ENCODE results near the gene PLEKHA8.

The PLEKHA8 gene

GRCh38 chr7:30172451-30172850, 144.2 kb downstream of the PLEKHA8 start:
- DNase-seq (ENCODE audit: low spot score): no peak
- H3K4me3 Mint-ChIP-seq: no peak overlapping the region
- H3K9me3 Mint-ChIP-seq: no peaks in the 10 kb centered on the region
- H3K4me1 Mint-ChIP-seq (ENCODE audit: low read depth): no peaks in the 10 kb centered on the region
- peaks cover 4% of the 10 kb centered on the region for H3K27me3 Mint-ChIP-seq (ENCODE audit: low read depth)
- no peaks in the 10 kb centered on the region for H3K36me3 Mint-ChIP-seq (ENCODE audit: low read depth)
- H3K27ac Mint-ChIP-seq: no peak overlapping the region

GRCh38 chr7:30173058-30173897, 145.1 kb downstream of the PLEKHA8 start:
- no peaks in the 10 kb centered on the region for H3K9me3 Mint-ChIP-seq
- H3K4me1 Mint-ChIP-seq (ENCODE audit: low read depth): no peaks in the 10 kb centered on the region
- peaks cover 4% of the 10 kb centered on the region for H3K27me3 Mint-ChIP-seq (ENCODE audit: low read depth)
- no peak for DNase-seq (ENCODE audit: low spot score)
- no peak overlapping the region for H3K4me3 Mint-ChIP-seq
- no peak overlapping the region for H3K27ac Mint-ChIP-seq
- H3K36me3 Mint-ChIP-seq (ENCODE audit: low read depth): no peaks in the 10 kb centered on the region

- no peaks in the 10 kb centered on the region for H3K9me3 Mint-ChIP-seq
- DNase-seq (ENCODE audit: low spot score): no peak
- peaks cover 4% of the 10 kb centered on the region for H3K4me1 Mint-ChIP-seq (ENCODE audit: low read depth)
- H3K36me3 Mint-ChIP-seq (ENCODE audit: low read depth): no peaks in the 10 kb centered on the region
- no peaks in the 10 kb centered on the region for H3K27me3 Mint-ChIP-seq (ENCODE audit: low read depth)
- no peak overlapping the region for H3K4me3 Mint-ChIP-seq
- no peak overlapping the region for H3K27ac Mint-ChIP-seq
These were observed 147.0 kb downstream of the PLEKHA8 start for GRCh38 chr7:30175180-30175579.

GRCh38 chr7:30175636-30176147, 147.5 kb downstream of the PLEKHA8 start:
- H3K36me3 Mint-ChIP-seq (ENCODE audit: low read depth): no peaks in the 10 kb centered on the region
- peaks cover 4% of the 10 kb centered on the region for H3K4me1 Mint-ChIP-seq (ENCODE audit: low read depth)
- no peak overlapping the region for H3K4me3 Mint-ChIP-seq
- no peaks in the 10 kb centered on the region for H3K9me3 Mint-ChIP-seq
- no peak for DNase-seq (ENCODE audit: low spot score)
- H3K27ac Mint-ChIP-seq: no peak overlapping the region
- no peaks in the 10 kb centered on the region for H3K27me3 Mint-ChIP-seq (ENCODE audit: low read depth)

- H3K27ac Mint-ChIP-seq: no peak overlapping the region
- H3K4me1 Mint-ChIP-seq (ENCODE audit: low read depth): peaks cover 4% of the 10 kb centered on the region
These were observed 148.4 kb downstream of the PLEKHA8 start for GRCh38 chr7:30176463-30177109.

GRCh38 chr7:30177186-30177585, 149.0 kb downstream of the PLEKHA8 start:
- Mint-ChIP-seq H3K36me3 (ENCODE audit: low read depth) (no peaks in the 10 kb centered on the region), H3K4me3 (no peak overlapping the region), H3K27me3 (ENCODE audit: low read depth) (no peaks in the 10 kb centered on the region), H3K9me3 (no peaks in the 10 kb centered on the region), H3K27ac (no peak overlapping the region), H3K4me1 (ENCODE audit: low read depth) (peaks cover 4% of the 10 kb centered on the region)
- DNase-seq (ENCODE audit: low spot score): no peak

More at GRCh38 chr7:30176463-30177109, 148.4 kb downstream of the PLEKHA8 start:
- Mint-ChIP-seq H3K36me3 (ENCODE audit: low read depth) (no peaks in the 10 kb centered on the region), H3K9me3 (no peaks in the 10 kb centered on the region), H3K27me3 (ENCODE audit: low read depth) (no peaks in the 10 kb centered on the region), H3K4me3 (no peak overlapping the region)
- no peak for DNase-seq (ENCODE audit: low spot score)

GRCh38 chr7:30177965-30178364, 149.8 kb downstream of the PLEKHA8 start:
- Mint-ChIP-seq H3K4me1 (ENCODE audit: low read depth) (peaks cover 4% of the 10 kb centered on the region), H3K9me3 (no peaks in the 10 kb centered on the region), H3K36me3 (ENCODE audit: low read depth) (no peaks in the 10 kb centered on the region), H3K27me3 (ENCODE audit: low read depth) (no peaks in the 10 kb centered on the region), H3K27ac (no peak overlapping the region), H3K4me3 (no peak overlapping the region)
- DNase-seq (ENCODE audit: low spot score): no peak

- no peak for DNase-seq (ENCODE audit: low spot score)
These were observed 150.7 kb downstream of the PLEKHA8 start for GRCh38 chr7:30178748-30179436.

More at GRCh38 chr7:30178748-30179436, 150.7 kb downstream of the PLEKHA8 start:
- Mint-ChIP-seq H3K4me3 (no peak overlapping the region), H3K4me1 (ENCODE audit: low read depth) (peaks cover 4% of the 10 kb centered on the region), H3K36me3 (ENCODE audit: low read depth) (no peaks in the 10 kb centered on the region), H3K27ac (no peak overlapping the region), H3K27me3 (ENCODE audit: low read depth) (no peaks in the 10 kb centered on the region), H3K9me3 (no peaks in the 10 kb centered on the region)

Measured in T-helper 2 cell treated with Interferon-gamma antibody and Interleukin-4, amounts not matched to agents 5 μg/mL and 100 μg/mL, for 36 hours (primary cell).